Lower lobe of right lung (tissue), 2 donors: ENCODE measurements around the gene LYRM2. TPM values are rescaled to one million over a fixed set of nuclear protein-coding genes. Genes with fewer than 3 reads are reported as not detected.

Experiments used
- ATAC-seq, 2 donors: fragments of 200-7000 bp; cut with Tn5 transposase; one replicate each; pipeline ENCODE4 v1.9.1; 2020 to 2022; ENCODE audit warnings: mild to moderate bottlenecking in 2 of 2, moderate library complexity in 2 of 2
- DNase-seq: peaks from one replicate; pipeline ENCODE4 v3.0.0-alpha.2; 2020
- H3K27ac ChIP-seq: fragments of 200-600 bp; one replicate; pipeline ENCODE4 v1.8.0; 2022
- H3K27me3 ChIP-seq: fragments of 200-600 bp; one replicate; pipeline ENCODE4 v1.8.0; 2022; ENCODE audit warnings: low read depth
- H3K36me3 ChIP-seq: fragments of 200-600 bp; one replicate; pipeline ENCODE4 v1.8.0; 2022; ENCODE audit warnings: mild to moderate bottlenecking
- H3K4me1 ChIP-seq: fragments of 200-600 bp; one replicate; pipeline ENCODE4 v1.8.0; 2022
- H3K4me3 ChIP-seq: fragments of 200-600 bp; one replicate; pipeline ENCODE4 v1.8.0; 2022; ENCODE audit warnings: mild to moderate bottlenecking
- H3K9me3 ChIP-seq: fragments of 200-600 bp; one replicate; pipeline ENCODE4 v1.8.0; 2022
- intact Hi-C: fragments of 100-400 bp; cut with DNase I; formaldehyde crosslinking; loops from one replicate; pipeline ENCODE4 v1.11.0; 2022
- total RNA-seq: library from RNA; stranded (reverse); fragmentation: NEBNext Ultra II Directional; extraction: Animal tissue kit (Norgen Biotek cat#: 25700); gene quantifications from one replicate; pipeline ENCODE4 v1.2.1, GENCODE V29; 2021
- TF ChIP-seq, protein P1 (sequence below): fragments of 200-600 bp; IDR thresholded peaks from one replicate; pipeline ENCODE4 v1.8.0; 2022; ENCODE audit warnings: antibody characterized with exemption, mild to moderate bottlenecking
- donor health status: DM: no; HTN: yes; CAD: no; lungs with severe emphysema.

The LYRM2 gene
- total RNA-seq, 1 donor from 2014 or later: 35.5 TPM

GRCh38 chr6:89604653-89605052 is 33.9 kb downstream of the LYRM2 start:
- Histone ChIP-seq H3K9me3 (no peaks in the 10 kb centered on the region), H3K36me3 (no peaks in the 10 kb centered on the region), H3K4me1 (no peaks in the 10 kb centered on the region), H3K4me3 (no peak overlapping the region), H3K27ac (no peak overlapping the region), H3K27me3 (no peaks in the 10 kb centered on the region)
- ATAC-seq: no peak
- TF ChIP-seq, protein P1, sequence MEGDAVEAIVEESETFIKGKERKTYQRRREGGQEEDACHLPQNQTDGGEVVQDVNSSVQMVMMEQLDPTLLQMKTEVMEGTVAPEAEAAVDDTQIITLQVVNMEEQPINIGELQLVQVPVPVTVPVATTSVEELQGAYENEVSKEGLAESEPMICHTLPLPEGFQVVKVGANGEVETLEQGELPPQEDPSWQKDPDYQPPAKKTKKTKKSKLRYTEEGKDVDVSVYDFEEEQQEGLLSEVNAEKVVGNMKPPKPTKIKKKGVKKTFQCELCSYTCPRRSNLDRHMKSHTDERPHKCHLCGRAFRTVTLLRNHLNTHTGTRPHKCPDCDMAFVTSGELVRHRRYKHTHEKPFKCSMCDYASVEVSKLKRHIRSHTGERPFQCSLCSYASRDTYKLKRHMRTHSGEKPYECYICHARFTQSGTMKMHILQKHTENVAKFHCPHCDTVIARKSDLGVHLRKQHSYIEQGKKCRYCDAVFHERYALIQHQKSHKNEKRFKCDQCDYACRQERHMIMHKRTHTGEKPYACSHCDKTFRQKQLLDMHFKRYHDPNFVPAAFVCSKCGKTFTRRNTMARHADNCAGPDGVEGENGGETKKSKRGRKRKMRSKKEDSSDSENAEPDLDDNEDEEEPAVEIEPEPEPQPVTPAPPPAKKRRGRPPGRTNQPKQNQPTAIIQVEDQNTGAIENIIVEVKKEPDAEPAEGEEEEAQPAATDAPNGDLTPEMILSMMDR: no peak
- intact Hi-C loops: loop anchor here (10.0 kb wide), 1 partner anchor 170 kb away; the partner anchor contains the start of gene ANKRD6
- no peak for DNase-seq

- H3K36me3 ChIP-seq: no peaks in the 10 kb centered on the region
- no peaks in the 10 kb centered on the region for H3K4me1 ChIP-seq
- H3K9me3 ChIP-seq: no peaks in the 10 kb centered on the region
- TF ChIP-seq, protein P1: no peak
- H3K27ac ChIP-seq: no peak overlapping the region
- no peak overlapping the region for H3K4me3 ChIP-seq
- DNase-seq: no peak
- no peaks in the 10 kb centered on the region for H3K27me3 ChIP-seq
- no peak for ATAC-seq
- intact Hi-C loops: loop anchor here (10.0 kb wide), 1 partner anchor 167 kb away; the partner anchor contains the start of gene ANKRD6
These were observed 36.4 kb downstream of the LYRM2 start for GRCh38 chr6:89602166-89602565.

GRCh38 chr6:89599727-89600126 is 38.8 kb downstream of the LYRM2 start:
- TF ChIP-seq, protein P1: no peak
- no peak for ATAC-seq
- Histone ChIP-seq H3K4me1 (no peaks in the 10 kb centered on the region), H3K9me3 (no peaks in the 10 kb centered on the region), H3K27me3 (no peaks in the 10 kb centered on the region), H3K27ac (no peak overlapping the region), H3K36me3 (no peaks in the 10 kb centered on the region), H3K4me3 (no peak overlapping the region)
- no peak for DNase-seq
- intact Hi-C loops: loop anchor here (10.0 kb wide), 1 partner anchor 165 kb away; the partner anchor contains the start of gene ANKRD6

GRCh38 chr6:89597988-89598387 is 40.6 kb downstream of the LYRM2 start:
- Histone ChIP-seq H3K27me3 (no peaks in the 10 kb centered on the region), H3K27ac (no peak overlapping the region), H3K9me3 (no peaks in the 10 kb centered on the region), H3K36me3 (no peaks in the 10 kb centered on the region), H3K4me3 (no peak overlapping the region), H3K4me1 (no peaks in the 10 kb centered on the region)
- intact Hi-C loops: no loop called here
- ATAC-seq: peak; percentile 80 to 90
- no peak for DNase-seq
- TF ChIP-seq, protein P1: peak; percentile 36

- TF ChIP-seq, protein P1: no peak
- ATAC-seq: no peak
- Histone ChIP-seq H3K27me3 (no peaks in the 10 kb centered on the region), H3K4me3 (no peak overlapping the region), H3K36me3 (no peaks in the 10 kb centered on the region), H3K4me1 (no peaks in the 10 kb centered on the region), H3K27ac (no peak overlapping the region), H3K9me3 (no peaks in the 10 kb centered on the region)
- DNase-seq: no peak
- intact Hi-C loops: no loop called here
These were observed 41.2 kb downstream of the LYRM2 start for GRCh38 chr6:89597372-89597771.

DNA sequence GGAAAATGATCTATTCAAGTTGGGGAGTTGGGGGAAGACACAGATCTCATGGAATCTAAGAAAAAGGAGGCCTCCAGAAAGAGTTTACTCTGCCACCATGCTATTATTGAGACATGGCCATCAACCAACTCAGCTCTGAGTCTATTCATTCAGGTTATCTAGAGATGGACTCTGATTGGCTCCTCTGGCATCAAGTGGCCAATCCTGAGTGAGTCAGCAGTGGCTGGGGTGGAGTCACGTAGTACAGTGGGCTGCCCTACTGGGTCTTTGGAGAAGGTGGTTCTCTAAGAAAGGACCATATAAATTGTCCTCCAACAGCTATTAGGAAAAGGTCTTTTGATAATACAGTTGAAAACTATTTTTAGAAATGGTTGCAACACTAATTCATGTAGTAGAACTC is 42.1 kb downstream of the LYRM2 start:
- H3K27me3 ChIP-seq: no peaks in the 10 kb centered on the region
- no peak overlapping the region for H3K4me3 ChIP-seq
- no peak overlapping the region for H3K27ac ChIP-seq
- H3K36me3 ChIP-seq: no peaks in the 10 kb centered on the region
- no peaks in the 10 kb centered on the region for H3K9me3 ChIP-seq
- intact Hi-C loops: no loop called here
- ATAC-seq: peak in 1 of 2 donors; percentile 56
- DNase-seq: no peak
- no peaks in the 10 kb centered on the region for H3K4me1 ChIP-seq
- TF ChIP-seq, protein P1: no peak
